GM12878 (cell line): ENCODE results near the gene LRRC4. TPM values are rescaled to one million over a fixed set of nuclear protein-coding genes. Genes with fewer than 3 reads are reported as not detected.

Experiments used
- ATAC-seq: fragments of 200-7000 bp; cut with Tn5 transposase; 3 replicates; pipeline ENCODE4 v1.9.1; 2020; ENCODE audit warnings: mild to moderate bottlenecking, moderate library complexity
- BruUV-seq: library from RNA; stranded (reverse); fragments of 400-500 nt; replicated peaks from 2 replicates; lab custom pipeline; 2021; lab: Mats Ljungman, UMichigan
- CTCF ChIA-PET: fragments of 300-600 bp; sonication (Branson Sonifier 250); formaldehyde crosslinking; extraction: SDS; loops from one replicate; lab custom pipeline; 2021; ENCODE audit warnings: inconsistent platforms; lab: Yijun Ruan, JAX
- POLR2A ChIA-PET: fragments of 350-600 bp; formaldehyde crosslinking; extraction: SDS; loops from one replicate; lab custom pipeline; 2021; ENCODE audit warnings: inconsistent platforms; lab: Charles Lee
- RAD21 ChIA-PET: fragments of 300-600 bp; sonication (Branson Sonifier 250); formaldehyde crosslinking; loops from one replicate; lab custom pipeline; 2023; ENCODE audit warnings: antibody characterized with exemption; ENCODE audit not compliant: unreplicated experiment; lab: Charles Lee
- SMC1A ChIA-PET: fragments of 300-600 bp; sonication (Branson Sonifier 250); formaldehyde crosslinking; loops from one replicate; lab custom pipeline; 2023; ENCODE audit not compliant: unreplicated experiment, uncharacterized antibody; lab: Charles Lee
- DNase-seq: peaks from one replicate; pipeline ENCODE4 v3.0.0-alpha.2; 2011; ENCODE audit warnings: low read depth, low spot score
- FAIRE-seq: peaks from 3 replicates; lab custom pipeline; 2011; peaks lifted over from hg19 to GRCh38; lab: Jason Lieb, UNC
- H2AFZ ChIP-seq: 2 replicates; pipeline ENCODE4 v1.6.0; 2011; ENCODE audit warnings: low read depth, low read length, control low read depth; ENCODE audit not compliant: control insufficient read depth
- H3K27ac ChIP-seq: 2 replicates; pipeline ENCODE4 v1.5.1; 2011; ENCODE audit warnings: control low read depth; ENCODE audit not compliant: control insufficient read depth, insufficient read depth
- H3K27me3 ChIP-seq, 2 experiments: replicated peaks in 1 of 2; 2 replicates each; pipeline versions ENCODE4 v1.6.0 to v1.6.1; 2011; ENCODE audit warnings: low read length in 1 of 2; ENCODE audit not compliant: control insufficient read depth in 2 of 2, insufficient read depth in 2 of 2
- H3K36me3 ChIP-seq, 2 experiments: 2 replicates each; pipeline ENCODE4 v1.5.1; 2011; ENCODE audit warnings: low read length in 1 of 2; ENCODE audit not compliant: control insufficient read depth in 2 of 2, insufficient read depth in 2 of 2
- H3K4me1 ChIP-seq: 2 replicates; pipeline ENCODE4 v1.6.1; 2011; ENCODE audit warnings: mild to moderate bottlenecking, low read length, moderate library complexity, mixed read lengths; ENCODE audit not compliant: control insufficient read depth, insufficient read depth
- H3K4me2 ChIP-seq: 2 replicates; pipeline ENCODE4 v1.6.0; 2011; ENCODE audit warnings: control low read depth; ENCODE audit not compliant: control insufficient read depth, insufficient read depth
- H3K4me3 ChIP-seq: fragments of 200-600 bp; sonication (generic); 2 replicates; pipeline ENCODE4 v1.5.1; 2016
- H3K79me2 ChIP-seq: 2 replicates; pipeline ENCODE4 v1.6.0; 2011; ENCODE audit warnings: low read length; ENCODE audit not compliant: control insufficient read depth, insufficient read depth
- H3K9ac ChIP-seq: 2 replicates; pipeline ENCODE4 v1.8.0; 2011; ENCODE audit warnings: low read length, control low read depth, mixed read lengths; ENCODE audit not compliant: control insufficient read depth, insufficient read depth
- H3K9me3 ChIP-seq: replicated peaks from 3 replicates; pipeline ENCODE4 v1.5.1; 2011; ENCODE audit warnings: mild to moderate bottlenecking, low read length; ENCODE audit not compliant: control insufficient read depth, insufficient read depth
- H4K20me1 ChIP-seq: 2 replicates; pipeline ENCODE4 v1.6.0; 2011; ENCODE audit not compliant: control insufficient read depth, insufficient read depth
- ASH2L ChIP-seq: fragments of 300-600, 200-600 bp; sonication (generic); IDR thresholded peaks from 2 replicates; pipeline ENCODE4 v1.6.1; 2017; ENCODE audit warnings: low read depth, mild to moderate bottlenecking, borderline replicate concordance
- BACH1 ChIP-seq: fragments of 450-650 bp; IDR thresholded peaks from 2 replicates; pipeline ENCODE4 v1.6.1; 2017; ENCODE audit warnings: mild to moderate bottlenecking, borderline replicate concordance
- BRCA1 ChIP-seq: IDR thresholded peaks from 2 replicates; pipeline ENCODE4 v1.6.1; 2011; ENCODE audit warnings: low read depth, low read length, improper control_type of control experiment
- GATAD2B ChIP-seq: fragments of 450-650 bp; conservative IDR thresholded peaks from 2 replicates; pipeline ENCODE4 v1.6.1; 2017; ENCODE audit warnings: low read depth, mild to moderate bottlenecking, moderate library complexity
- MTA2 ChIP-seq: fragments of 450-650 bp; IDR thresholded peaks from 2 replicates; pipeline ENCODE4 v1.6.1; 2016; ENCODE audit warnings: low read depth, mild to moderate bottlenecking, moderate library complexity
- PRDM15 ChIP-seq: fragments of 450-650 bp; formaldehyde crosslinking; IDR thresholded peaks from 2 replicates; pipeline ENCODE4 v1.4.0; 2020; ENCODE audit warnings: mild to moderate bottlenecking, moderate library complexity
- SMARCA5 ChIP-seq: fragments of 450-650 bp; IDR thresholded peaks from 2 replicates; pipeline ENCODE4 v1.6.1; 2017; ENCODE audit warnings: mild to moderate bottlenecking
- SUZ12 ChIP-seq: fragments of 200-600 bp; sonication (generic); IDR thresholded peaks from one replicate; pipeline ENCODE4 v1.6.1; 2018; ENCODE audit warnings: antibody characterized with exemption, mild to moderate bottlenecking; ENCODE audit not compliant: unreplicated experiment
- TCF12 ChIP-seq: IDR thresholded peaks from 2 replicates; pipeline ENCODE4 v1.6.1; 2011; ENCODE audit warnings: low read depth, mild to moderate bottlenecking, low read length
- WGBS: methylation state at CpG from one replicate; pipeline ENCODE4 v1.1.6; 2016; ENCODE audit warnings: low lambda C conversion rate; ENCODE audit not compliant: insufficient replicate concordance, insufficient coverage; ENCODE audit errors: missing lambda C conversion rate; 5-methylcytosine and 5-hydroxymethylcytosine counted together
- in situ Hi-C: fragments of 300-500 bp; cut with MboI; formaldehyde crosslinking; loops from 9 replicates; pipeline ENCODE4 v1.14.3; 2018; ENCODE audit warnings: mixed read lengths
- intact Hi-C: fragments of 100-400 bp; cut with micrococcal nuclease; formaldehyde crosslinking; loops from one replicate; pipeline ENCODE4 v1.14.2; 2022; ENCODE audit not compliant: unreplicated experiment
- polyA plus RNA-seq, 11 experiments: library from polyadenylated mRNA; depleted of rRNA in 4 of 11; unstranded in 6 of 11; stranded (reverse) in 5 of 11; fragments of >200 nt; fragmentation: Nextera tagmentation in 4 of 11; fragmentation: Illumina TruSeq in 1 of 11; extraction: Ambion mirVana in 4 of 11; extraction: Trizol in 1 of 11; gene quantifications; 1 replicate in 1 of 11; 2 replicates in 10 of 11; pipeline versions ENCODE4 v1.2.1 to v1.2.3, GENCODE V29; 2011 to 2016; ENCODE audit warnings: inconsistent platforms in 2 of 11, missing spikeins in 2 of 11, low read depth in 1 of 11
- total RNA-seq, 4 experiments: library from RNA; depleted of rRNA in 3 of 4; stranded (reverse); fragments of >200 nt in 3 of 4; fragmentation: Illumina TruSeq in 1 of 4; extraction: Trizol in 1 of 4; gene quantifications; 2 replicates each; pipeline versions ENCODE4 v1.2.1 to v1.2.3, GENCODE V29; 2013 to 2021
- TF ChIP-seq, protein P1 (sequence below): fragments of 450-650 bp; IDR thresholded peaks from 2 replicates; pipeline ENCODE4 v1.6.1; 2018; ENCODE audit warnings: mild to moderate bottlenecking, low read depth, moderate library complexity; ENCODE audit not compliant: partially characterized antibody

The LRRC4 gene
- total and polyA plus RNA-seq, 10 of the 15 experiments (the other 5 are each of a cell fraction or from before 2014, with no cell fraction given) = 0.06 to 0.85 (median 0.12) TPM; not detected in 4

- no peak overlapping the region for H2AFZ ChIP-seq
- no peak overlapping the region for H3K27ac ChIP-seq
- WGBS = 100% methylated on average over 1 of the region's 1 CpG
- no peaks in the 10 kb centered on the region for H3K27me3 ChIP-seq
- in situ Hi-C loops (no loop called here), intact Hi-C loops (no loop called here)
- FAIRE-seq = no peak
- no peak overlapping the region for H3K9ac ChIP-seq
- H3K4me1 ChIP-seq = peaks cover 6% of the 10 kb centered on the region; the same call in 1 of the 2 replicates
- ATAC-seq = no peak
- TF ChIP-seq BRCA1 (no peak), GATAD2B (no peak), BACH1 (no peak), ASH2L (no peak), TCF12 (no peak), SMARCA5 (no peak), SUZ12 (no peak), PRDM15 (CRISPR knock-in tag) (no peak), MTA2 (no peak)
- TF ChIP-seq, protein P1, sequence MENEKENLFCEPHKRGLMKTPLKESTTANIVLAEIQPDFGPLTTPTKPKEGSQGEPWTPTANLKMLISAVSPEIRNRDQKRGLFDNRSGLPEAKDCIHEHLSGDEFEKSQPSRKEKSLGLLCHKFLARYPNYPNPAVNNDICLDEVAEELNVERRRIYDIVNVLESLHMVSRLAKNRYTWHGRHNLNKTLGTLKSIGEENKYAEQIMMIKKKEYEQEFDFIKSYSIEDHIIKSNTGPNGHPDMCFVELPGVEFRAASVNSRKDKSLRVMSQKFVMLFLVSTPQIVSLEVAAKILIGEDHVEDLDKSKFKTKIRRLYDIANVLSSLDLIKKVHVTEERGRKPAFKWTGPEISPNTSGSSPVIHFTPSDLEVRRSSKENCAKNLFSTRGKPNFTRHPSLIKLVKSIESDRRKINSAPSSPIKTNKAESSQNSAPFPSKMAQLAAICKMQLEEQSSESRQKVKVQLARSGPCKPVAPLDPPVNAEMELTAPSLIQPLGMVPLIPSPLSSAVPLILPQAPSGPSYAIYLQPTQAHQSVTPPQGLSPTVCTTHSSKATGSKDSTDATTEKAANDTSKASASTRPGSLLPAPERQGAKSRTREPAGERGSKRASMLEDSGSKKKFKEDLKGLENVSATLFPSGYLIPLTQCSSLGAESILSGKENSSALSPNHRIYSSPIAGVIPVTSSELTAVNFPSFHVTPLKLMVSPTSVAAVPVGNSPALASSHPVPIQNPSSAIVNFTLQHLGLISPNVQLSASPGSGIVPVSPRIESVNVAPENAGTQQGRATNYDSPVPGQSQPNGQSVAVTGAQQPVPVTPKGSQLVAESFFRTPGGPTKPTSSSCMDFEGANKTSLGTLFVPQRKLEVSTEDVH = no peak
- H3K4me2 ChIP-seq = no peak overlapping the region
- SMC1A ChIA-PET = interaction anchor here (0.9 to 1.3 kb wide), 2 partner anchors 32 to 337 kb away, joined by 3 to 7 read pairs; no protein-coding TSS in a partner anchor
- CTCF ChIA-PET = interaction anchor here (0.7 to 1.8 kb wide), 7 partner anchors 10 to 417 kb away, joined by 3 to 5 read pairs (median 3); no protein-coding TSS in a partner anchor
- no peaks in the 10 kb centered on the region for H3K79me2 ChIP-seq
- no peak overlapping the region for H3K4me3 ChIP-seq
- RAD21 ChIA-PET = interaction anchor here (1.0 kb wide), 1 partner anchor 9 kb away, joined by 5 read pairs; no protein-coding TSS in a partner anchor
- H4K20me1 ChIP-seq = 0 out of 2 replicates have a peak, but pooled peaks cover 1% of the 10 kb centered on the region
- H3K36me3 ChIP-seq = peaks cover 7 to 8% of the 10 kb centered on the region in 2 experiments; a peak in 3 of 4 replicates
- DNase-seq = no peak
- H3K9me3 ChIP-seq = no peaks in the 10 kb centered on the region
- no TSS peak for BruUV-seq
- POLR2A ChIA-PET = no interaction called here
These were observed 14.5 kb upstream of the LRRC4 start for GRCh38 chr7:128045766-128046165.
